Stimulated activated naive B cell treated with anti-CD40 and anti-IgM and Interleukin-4, amounts not matched to agents 10 μg/mL and 1 μg/mL and 100 μg/mL, for 72 hours (primary cell): ENCODE measurements around the gene AUH.
A peak's percentile ranks its signal among the peaks of the same experiment; 100 is the strongest.

Experiments used
- ATAC-seq, 2 donors: fragments of 150-1000 bp; cut with Tn5 transposase; replicated peaks; 2 replicates each; pipeline ENCODE4 v1.10.0; 2021; ENCODE audit warnings: moderate library complexity in 1 of 2
- DNase-seq: peaks from one replicate; pipeline ENCODE4 v3.0.0; 2021
- H3K27ac Mint-ChIP-seq: one replicate; pipeline ENCODE4 v1.8.0; 2022; ENCODE audit warnings: mild to moderate bottlenecking, mixed read lengths
- H3K27me3 Mint-ChIP-seq, 2 donors: one replicate each; pipeline ENCODE4 v1.8.0; 2022; ENCODE audit warnings: mixed read lengths in 2 of 2
- H3K36me3 Mint-ChIP-seq, 2 donors: one replicate each; pipeline ENCODE4 v1.8.0; 2022; ENCODE audit warnings: mixed read lengths in 2 of 2, mild to moderate bottlenecking in 1 of 2
- H3K4me1 Mint-ChIP-seq, 2 donors: one replicate each; pipeline ENCODE4 v1.8.0; 2022; ENCODE audit warnings: mixed read lengths in 2 of 2, mild to moderate bottlenecking in 1 of 2
- H3K4me3 Mint-ChIP-seq, 2 donors: one replicate each; pipeline ENCODE4 v1.8.0; 2022; ENCODE audit warnings: mild to moderate bottlenecking in 2 of 2, mixed read lengths in 2 of 2, moderate library complexity in 1 of 2
- H3K9me3 Mint-ChIP-seq, 2 donors: one replicate each; pipeline ENCODE4 v1.8.0; 2022; ENCODE audit warnings: mixed read lengths in 2 of 2, mild to moderate bottlenecking in 1 of 2

The AUH gene

GRCh38 chr9:91364005-91364404 lies 2.3 kb upstream of the AUH start:
- Mint-ChIP-seq H3K27me3 (peaks cover 5 to 7% of the 10 kb centered on the region in 2 donors), H3K4me3 (no peak overlapping the region), H3K4me1 (peaks cover 18 to 27% of the 10 kb centered on the region in 2 donors), H3K27ac (no peak overlapping the region), H3K9me3 (peaks cover 0 to 5% of the 10 kb centered on the region in 2 donors), H3K36me3 (peaks cover 26 to 30% of the 10 kb centered on the region in 2 donors)
- DNase-seq, result no peak
- ATAC-seq, result no peak

- Mint-ChIP-seq H3K27me3 (no peaks in the 10 kb centered on the region), H3K4me3 (peak overlapping the region; percentile 89 to 96), H3K9me3 (peaks cover 0 to 5% of the 10 kb centered on the region in 2 donors), H3K36me3 (peaks cover 38 to 44% of the 10 kb centered on the region in 2 donors), H3K4me1 (peaks cover 25 to 46% of the 10 kb centered on the region in 2 donors), H3K27ac (peak overlapping the region; percentile 92)
- ATAC-seq (no peak), DNase-seq (no peak)
These were observed 413 bp upstream of the AUH start for GRCh38 chr9:91362051-91362611.

GRCh38 chr9:91360551-91361290 lies 997 bp downstream of the AUH start:
- Mint-ChIP-seq H3K4me3 (peak overlapping the region; percentile 89 to 96), H3K36me3 (peaks cover 48 to 57% of the 10 kb centered on the region in 2 donors), H3K27ac (peak overlapping the region; percentile 98), H3K4me1 (peaks cover 32 to 60% of the 10 kb centered on the region in 2 donors), H3K27me3 (no peaks in the 10 kb centered on the region), H3K9me3 (peaks cover 0 to 5% of the 10 kb centered on the region in 2 donors)
- ATAC-seq (peak; percentile 61 to 68), DNase-seq (no peak)

- DNase-seq, result no peak
- Mint-ChIP-seq H3K27me3 (no peaks in the 10 kb centered on the region), H3K4me1 (peaks cover 32 to 61% of the 10 kb centered on the region in 2 donors), H3K36me3 (peaks cover 52 to 59% of the 10 kb centered on the region in 2 donors), H3K4me3 (peak overlapping the region; percentile 89 to 96), H3K27ac (peak overlapping the region; percentile 98), H3K9me3 (peaks cover 0 to 5% of the 10 kb centered on the region in 2 donors)
- no peak for ATAC-seq
These were observed 1.8 kb downstream of the AUH start for GRCh38 chr9:91359734-91360470.

GRCh38 chr9:91359083-91359482 lies 2.6 kb downstream of the AUH start:
- H3K4me3 Mint-ChIP-seq, result peak overlapping the region; percentile 89 to 96

GRCh38 chr9:91354881-91355280 lies 6.8 kb downstream of the AUH start:
- Mint-ChIP-seq H3K4me3 (no peak overlapping the region), H3K9me3 (no peaks in the 10 kb centered on the region), H3K27me3 (no peaks in the 10 kb centered on the region), H3K36me3 (peaks cover 54 to 58% of the 10 kb centered on the region in 2 donors), H3K27ac (peak overlapping the region; percentile 63), H3K4me1 (peaks cover 27 to 61% of the 10 kb centered on the region in 2 donors)
- ATAC-seq (no peak), DNase-seq (no peak)

More at GRCh38 chr9:91359083-91359482, 2.6 kb downstream of the AUH start:
- DNase-seq (no peak), ATAC-seq (peak; percentile 66 to 68)
- peaks cover 58 to 66% of the 10 kb centered on the region in 2 donors for H3K36me3 Mint-ChIP-seq
- H3K9me3 Mint-ChIP-seq, result peaks cover 0 to 5% of the 10 kb centered on the region in 2 donors
- H3K27ac Mint-ChIP-seq, result peak overlapping the region; percentile 98
- H3K4me1 Mint-ChIP-seq, result peaks cover 34 to 68% of the 10 kb centered on the region in 2 donors
- H3K27me3 Mint-ChIP-seq, result no peaks in the 10 kb centered on the region

- peak; percentile 80 to 82 for ATAC-seq
These were observed 12.6 kb downstream of the AUH start for GRCh38 chr9:91349115-91349555.

GRCh38 chr9:91348191-91348807 lies 13.4 kb downstream of the AUH start:
- ATAC-seq (no peak), DNase-seq (no peak)
- Mint-ChIP-seq H3K4me1 (peaks cover 15 to 57% of the 10 kb centered on the region in 2 donors), H3K27me3 (no peaks in the 10 kb centered on the region), H3K9me3 (peaks cover 3 to 4% of the 10 kb centered on the region in 2 donors), H3K27ac (peak overlapping the region; percentile 61), H3K4me3 (peak overlapping the region; percentile 39 to 47), H3K36me3 (peaks cover 41 to 52% of the 10 kb centered on the region in 2 donors)

More at GRCh38 chr9:91349115-91349555, 12.6 kb downstream of the AUH start:
- H3K27ac Mint-ChIP-seq, result peak overlapping the region; percentile 95
- no peaks in the 10 kb centered on the region for H3K27me3 Mint-ChIP-seq
- H3K36me3 Mint-ChIP-seq, result peaks cover 39 to 48% of the 10 kb centered on the region in 2 donors
- peaks cover 1 to 4% of the 10 kb centered on the region in 2 donors for H3K9me3 Mint-ChIP-seq
- DNase-seq, result no peak
- peaks cover 14 to 53% of the 10 kb centered on the region in 2 donors for H3K4me1 Mint-ChIP-seq
- peak overlapping the region; percentile 52 to 62 for H3K4me3 Mint-ChIP-seq

- peaks cover 4 to 9% of the 10 kb centered on the region in 2 donors for H3K9me3 Mint-ChIP-seq
- H3K4me1 Mint-ChIP-seq, result peaks cover 21 to 61% of the 10 kb centered on the region in 2 donors
- no peak for ATAC-seq
- H3K36me3 Mint-ChIP-seq, result peaks cover 44 to 57% of the 10 kb centered on the region in 2 donors
- H3K27ac Mint-ChIP-seq, result peak overlapping the region; percentile 76
- DNase-seq, result no peak
- no peaks in the 10 kb centered on the region for H3K27me3 Mint-ChIP-seq
- H3K4me3 Mint-ChIP-seq, result no peak overlapping the region
These were observed 14.3 kb downstream of the AUH start for GRCh38 chr9:91347377-91347776.

GRCh38 chr9:91346644-91347043 lies 15.1 kb downstream of the AUH start:
- Mint-ChIP-seq H3K4me1 (peaks cover 26 to 69% of the 10 kb centered on the region in 2 donors), H3K9me3 (peaks cover 5 to 11% of the 10 kb centered on the region in 2 donors), H3K36me3 (peaks cover 47 to 61% of the 10 kb centered on the region in 2 donors), H3K27ac (peak overlapping the region; percentile 76), H3K27me3 (no peaks in the 10 kb centered on the region), H3K4me3 (peak overlapping the region; percentile 56 to 77)
- ATAC-seq (peak; percentile 58 to 61), DNase-seq (no peak)

- Mint-ChIP-seq H3K4me3 (no peak overlapping the region), H3K36me3 (peaks cover 54 to 66% of the 10 kb centered on the region in 2 donors), H3K4me1 (peaks cover 32 to 75% of the 10 kb centered on the region in 2 donors), H3K9me3 (peaks cover 7 to 13% of the 10 kb centered on the region in 2 donors), H3K27ac (peak overlapping the region; percentile 51), H3K27me3 (no peaks in the 10 kb centered on the region)
- DNase-seq, result no peak
- no peak for ATAC-seq
These were observed 15.7 kb downstream of the AUH start for GRCh38 chr9:91345978-91346377.

GRCh38 chr9:91342575-91342974 lies 19.1 kb downstream of the AUH start:
- Mint-ChIP-seq H3K4me1 (peaks cover 35 to 74% of the 10 kb centered on the region in 2 donors), H3K27me3 (no peaks in the 10 kb centered on the region), H3K9me3 (peaks cover 7 to 13% of the 10 kb centered on the region in 2 donors), H3K36me3 (peaks cover 64 to 81% of the 10 kb centered on the region in 2 donors), H3K4me3 (no peak overlapping the region), H3K27ac (peak overlapping the region; percentile 89)
- ATAC-seq, result peak in 1 of 2 donors; percentile 22
- no peak for DNase-seq

GRCh38 chr9:91341749-91342148 lies 20.0 kb downstream of the AUH start:
- H3K9me3 Mint-ChIP-seq, result peaks cover 7 to 13% of the 10 kb centered on the region in 2 donors
- peaks cover 71 to 89% of the 10 kb centered on the region in 2 donors for H3K36me3 Mint-ChIP-seq
- H3K27ac Mint-ChIP-seq, result peak overlapping the region; percentile 85
- H3K4me1 Mint-ChIP-seq, result peaks cover 35 to 67% of the 10 kb centered on the region in 2 donors
- ATAC-seq (peak in 1 of 2 donors; percentile 4), DNase-seq (no peak)
- no peaks in the 10 kb centered on the region for H3K27me3 Mint-ChIP-seq
- H3K4me3 Mint-ChIP-seq, result peak overlapping the region; percentile 8 to 70
